ENCODE measurements around the gene CAV1.

CAV1 gene

GRCh38 chr7:116551692-116552091, 26.9 kb downstream of the CAV1 start:
- H3K4me3 ChIP-seq (ENCODE audit: low read depth, low read length): no peak overlapping the region
- no peaks in the 10 kb centered on the region for H3K36me3 ChIP-seq (ENCODE audit: control insufficient read depth, insufficient read depth, low read length)
- no peaks in the 10 kb centered on the region for H3K4me1 ChIP-seq (ENCODE audit: control insufficient read depth, insufficient read depth, low read length)
- H3K27me3 ChIP-seq (ENCODE audit: control insufficient read depth, insufficient read depth, low read length): no peaks in the 10 kb centered on the region
- no peak overlapping the region for H3K9ac ChIP-seq (ENCODE audit: low read depth, low read length)
- H3K9me3 ChIP-seq (ENCODE audit: control insufficient read depth, insufficient read depth, low read length): no peaks in the 10 kb centered on the region

DNA sequence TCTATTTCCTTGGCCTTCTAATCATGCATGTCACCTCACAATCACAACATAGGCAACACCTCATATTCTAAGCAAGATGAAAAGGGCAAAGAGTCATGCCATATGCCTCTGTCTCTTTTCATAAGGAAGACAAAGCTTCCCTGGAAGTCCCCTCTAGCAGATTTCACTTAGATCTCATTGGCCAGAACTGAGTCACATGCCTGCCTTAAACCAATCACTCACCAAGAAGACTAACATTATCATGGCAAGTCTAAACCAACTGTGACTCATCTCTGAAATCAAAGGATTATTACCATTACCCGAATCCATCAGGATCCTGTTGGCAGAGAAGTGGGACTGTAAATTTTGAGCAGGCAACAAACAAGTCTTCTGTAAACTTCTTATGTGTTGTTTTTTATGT, 27.8 kb downstream of the CAV1 start:
- H3K4me1 ChIP-seq (ENCODE audit: control insufficient read depth, insufficient read depth, low read length): no peaks in the 10 kb centered on the region
- no peak overlapping the region for H3K9ac ChIP-seq (ENCODE audit: low read depth, low read length)
- H3K4me3 ChIP-seq (ENCODE audit: low read depth, low read length): no peak overlapping the region
- no peaks in the 10 kb centered on the region for H3K36me3 ChIP-seq (ENCODE audit: control insufficient read depth, insufficient read depth, low read length)
- H3K9me3 ChIP-seq (ENCODE audit: control insufficient read depth, insufficient read depth, low read length): no peaks in the 10 kb centered on the region
- H3K27me3 ChIP-seq (ENCODE audit: control insufficient read depth, insufficient read depth, low read length): no peaks in the 10 kb centered on the region

- Histone ChIP-seq H3K27me3 (ENCODE audit: control insufficient read depth, insufficient read depth, low read length) (no peaks in the 10 kb centered on the region), H3K9ac (ENCODE audit: low read depth, low read length) (no peak overlapping the region), H3K36me3 (ENCODE audit: control insufficient read depth, insufficient read depth, low read length) (no peaks in the 10 kb centered on the region)
These were observed 28.5 kb downstream of the CAV1 start for GRCh38 chr7:116553168-116553964.

DNA sequence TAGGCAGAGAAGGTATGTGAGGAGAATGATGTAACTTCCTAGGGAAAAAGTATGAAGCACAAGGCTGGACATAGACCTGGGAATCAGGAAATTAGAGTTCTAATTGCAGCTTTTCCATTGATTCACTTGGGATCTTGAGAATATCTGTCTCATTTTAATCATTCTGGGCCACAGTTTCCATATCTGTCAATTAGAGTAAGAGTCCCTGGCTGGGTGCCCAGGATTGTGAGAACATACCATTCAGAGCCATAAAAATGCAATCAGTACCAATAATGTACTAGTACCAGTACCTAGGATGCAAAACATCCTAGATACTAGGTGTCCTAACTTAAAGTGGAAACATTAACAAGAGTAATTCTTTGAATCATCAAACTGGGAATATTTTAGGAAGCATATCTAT, 29.6 kb downstream of the CAV1 start:
- H3K9me3 ChIP-seq (ENCODE audit: control insufficient read depth, insufficient read depth, low read length): no peaks in the 10 kb centered on the region
- no peak overlapping the region for H3K4me3 ChIP-seq (ENCODE audit: low read depth, low read length)
- no peaks in the 10 kb centered on the region for H3K36me3 ChIP-seq (ENCODE audit: control insufficient read depth, insufficient read depth, low read length)

More at GRCh38 chr7:116553168-116553964, 28.5 kb downstream of the CAV1 start:
- Histone ChIP-seq H3K4me1 (ENCODE audit: control insufficient read depth, insufficient read depth, low read length) (no peaks in the 10 kb centered on the region), H3K4me3 (ENCODE audit: low read depth, low read length) (no peak overlapping the region), H3K9me3 (ENCODE audit: control insufficient read depth, insufficient read depth, low read length) (no peaks in the 10 kb centered on the region)

GRCh38 chr7:116554911-116555310, 30.1 kb downstream of the CAV1 start:
- no peaks in the 10 kb centered on the region for H3K36me3 ChIP-seq (ENCODE audit: control insufficient read depth, insufficient read depth, low read length)
- no peaks in the 10 kb centered on the region for H3K9me3 ChIP-seq (ENCODE audit: control insufficient read depth, insufficient read depth, low read length)
- H3K4me3 ChIP-seq (ENCODE audit: low read depth, low read length): no peak overlapping the region
- no peaks in the 10 kb centered on the region for H3K4me1 ChIP-seq (ENCODE audit: control insufficient read depth, insufficient read depth, low read length)
- H3K27me3 ChIP-seq (ENCODE audit: control insufficient read depth, insufficient read depth, low read length): no peaks in the 10 kb centered on the region
- no peak overlapping the region for H3K9ac ChIP-seq (ENCODE audit: low read depth, low read length)

More for the DNA sequence above, 29.6 kb downstream of the CAV1 start:
- H3K9ac ChIP-seq (ENCODE audit: low read depth, low read length): no peak overlapping the region
- no peaks in the 10 kb centered on the region for H3K4me1 ChIP-seq (ENCODE audit: control insufficient read depth, insufficient read depth, low read length)
- H3K27me3 ChIP-seq (ENCODE audit: control insufficient read depth, insufficient read depth, low read length): no peaks in the 10 kb centered on the region

GRCh38 chr7:116557066-116557585, 32.3 kb downstream of the CAV1 start:
- H3K4me1 ChIP-seq (ENCODE audit: control insufficient read depth, insufficient read depth, low read length): no peaks in the 10 kb centered on the region

GRCh38 chr7:116557901-116558300, 33.1 kb downstream of the CAV1 start:
- Histone ChIP-seq H3K9ac (ENCODE audit: low read depth, low read length) (no peak overlapping the region), H3K36me3 (ENCODE audit: control insufficient read depth, insufficient read depth, low read length) (no peaks in the 10 kb centered on the region), H3K9me3 (ENCODE audit: control insufficient read depth, insufficient read depth, low read length) (no peaks in the 10 kb centered on the region), H3K4me1 (ENCODE audit: control insufficient read depth, insufficient read depth, low read length) (no peaks in the 10 kb centered on the region), H3K4me3 (ENCODE audit: low read depth, low read length) (no peak overlapping the region), H3K27me3 (ENCODE audit: control insufficient read depth, insufficient read depth, low read length) (no peaks in the 10 kb centered on the region)

More at GRCh38 chr7:116557066-116557585, 32.3 kb downstream of the CAV1 start:
- Histone ChIP-seq H3K36me3 (ENCODE audit: control insufficient read depth, insufficient read depth, low read length) (no peaks in the 10 kb centered on the region), H3K4me3 (ENCODE audit: low read depth, low read length) (no peak overlapping the region), H3K9me3 (ENCODE audit: control insufficient read depth, insufficient read depth, low read length) (no peaks in the 10 kb centered on the region), H3K27me3 (ENCODE audit: control insufficient read depth, insufficient read depth, low read length) (no peaks in the 10 kb centered on the region), H3K9ac (ENCODE audit: low read depth, low read length) (no peak overlapping the region)

DNA sequence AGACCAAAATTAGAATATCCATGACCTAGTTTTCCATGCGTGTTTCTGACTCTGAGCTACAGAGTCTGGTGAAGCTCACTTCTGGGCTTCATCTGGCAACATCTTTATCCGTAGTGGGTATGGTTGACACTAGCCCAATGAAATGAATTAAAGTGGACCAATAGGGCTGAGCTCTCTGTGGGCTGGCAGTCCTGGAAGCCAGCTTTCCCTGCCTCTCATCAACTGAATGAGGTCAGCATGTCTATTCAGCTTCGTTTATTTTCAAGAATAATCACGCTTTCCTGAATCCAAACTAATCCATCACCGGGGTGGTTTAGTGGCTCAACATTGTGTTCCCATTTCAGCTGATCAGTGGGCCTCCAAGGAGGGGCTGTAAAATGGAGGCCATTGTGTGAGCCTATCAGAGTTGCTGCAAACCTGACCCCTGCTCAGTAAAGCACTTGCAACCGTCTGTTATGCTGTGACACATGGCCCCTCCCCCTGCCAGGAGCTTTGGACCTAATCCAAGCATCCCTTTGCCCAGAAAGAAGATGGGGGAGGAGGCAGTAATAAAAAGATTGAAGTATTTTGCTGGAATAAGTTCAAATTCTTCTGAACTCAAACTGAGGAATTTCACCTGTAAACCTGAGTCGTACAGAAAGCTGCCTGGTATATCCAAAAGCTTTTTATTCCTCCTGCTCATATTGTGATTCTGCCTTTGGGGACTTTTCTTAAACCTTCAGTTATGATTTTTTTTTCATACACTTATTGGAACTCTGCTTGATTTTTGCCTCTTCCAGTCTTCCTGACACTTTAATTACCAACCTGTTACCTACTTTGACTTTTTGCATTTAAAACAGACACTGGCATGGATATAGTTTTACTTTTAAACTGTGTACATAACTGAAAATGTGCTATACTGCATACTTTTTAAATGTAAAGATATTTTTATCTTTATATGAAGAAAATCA, 35.5 kb downstream of the CAV1 start:
- Histone ChIP-seq H3K4me3 (ENCODE audit: low read depth, low read length) (no peak overlapping the region), H3K9me3 (ENCODE audit: control insufficient read depth, insufficient read depth, low read length) (no peaks in the 10 kb centered on the region), H3K9ac (ENCODE audit: low read depth, low read length) (no peak overlapping the region), H3K4me1 (ENCODE audit: control insufficient read depth, insufficient read depth, low read length) (no peaks in the 10 kb centered on the region), H3K27me3 (ENCODE audit: control insufficient read depth, insufficient read depth, low read length) (no peaks in the 10 kb centered on the region), H3K36me3 (ENCODE audit: control insufficient read depth, insufficient read depth, low read length) (no peaks in the 10 kb centered on the region)

DNA sequence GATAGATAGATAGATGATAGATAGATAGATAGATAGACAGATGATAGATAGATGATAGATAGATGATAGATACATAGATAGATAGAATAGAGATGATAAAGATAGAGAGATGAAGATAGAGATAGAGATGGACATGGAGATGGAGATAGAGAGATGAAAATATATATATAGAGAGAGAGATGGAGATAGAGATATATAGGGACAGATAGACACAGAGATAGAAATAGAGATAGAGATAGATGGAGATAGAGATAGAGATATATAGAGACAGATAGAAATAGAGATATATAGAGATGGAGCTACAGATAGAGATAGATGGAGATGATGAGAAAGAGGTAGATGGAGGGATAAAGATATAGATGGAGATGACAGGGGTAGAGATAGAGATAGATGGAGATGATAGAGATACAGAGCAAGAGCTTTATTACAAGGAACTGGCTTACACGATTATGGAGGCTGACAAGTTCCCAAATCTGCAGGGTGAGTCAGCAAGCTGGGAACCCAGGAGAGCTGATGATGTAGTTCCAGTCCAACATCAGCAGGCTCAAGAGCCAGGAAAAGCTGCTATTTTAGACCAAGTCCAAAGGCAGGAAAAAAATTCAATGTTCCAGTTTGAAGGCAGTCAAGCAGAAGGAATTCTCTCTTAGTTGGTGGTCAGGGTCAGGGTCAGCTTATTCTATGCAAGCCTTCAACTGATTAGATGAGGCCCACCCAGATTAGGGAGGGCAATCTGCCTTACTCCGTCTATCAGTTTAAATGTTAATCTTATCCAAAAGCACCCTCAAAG, 37.1 kb downstream of the CAV1 start:
- no peaks in the 10 kb centered on the region for H3K27me3 ChIP-seq (ENCODE audit: control insufficient read depth, insufficient read depth, low read length)
- no peaks in the 10 kb centered on the region for H3K4me1 ChIP-seq (ENCODE audit: control insufficient read depth, insufficient read depth, low read length)
- no peaks in the 10 kb centered on the region for H3K36me3 ChIP-seq (ENCODE audit: control insufficient read depth, insufficient read depth, low read length)
- H3K9me3 ChIP-seq (ENCODE audit: control insufficient read depth, insufficient read depth, low read length): no peaks in the 10 kb centered on the region
- H3K9ac ChIP-seq (ENCODE audit: low read depth, low read length): no peak overlapping the region
- no peak overlapping the region for H3K4me3 ChIP-seq (ENCODE audit: low read depth, low read length)

DNA sequence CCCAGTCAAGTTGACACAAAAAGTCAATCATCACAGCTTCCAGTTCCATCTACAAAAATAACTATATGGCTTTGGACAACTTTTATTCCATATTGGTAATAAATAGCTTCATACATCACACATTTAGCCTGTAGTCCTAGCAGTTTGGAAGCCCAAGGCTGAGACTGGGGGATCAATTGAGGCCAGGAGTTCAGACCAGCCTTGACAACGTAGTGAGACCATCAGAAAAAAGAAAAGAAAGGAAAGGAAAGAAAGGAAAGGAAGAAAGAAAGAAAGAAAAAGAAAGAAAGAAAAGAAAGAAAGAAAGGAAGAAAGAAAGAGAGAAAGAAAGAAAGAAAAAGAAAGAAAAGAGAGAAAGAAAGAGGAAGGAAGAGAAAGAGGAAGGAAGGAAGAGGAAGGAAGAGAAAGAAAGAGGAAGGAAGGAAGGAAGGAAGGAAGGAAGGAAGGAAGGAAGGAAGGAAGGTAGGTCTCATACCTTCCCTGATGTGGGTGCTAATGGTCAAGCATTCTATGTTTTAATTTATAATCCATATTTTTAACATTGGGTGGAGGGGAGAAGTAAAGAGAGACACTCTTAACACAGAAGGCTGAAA, 37.8 kb downstream of the CAV1 start:
- Histone ChIP-seq H3K9ac (ENCODE audit: low read depth, low read length) (no peak overlapping the region), H3K4me3 (ENCODE audit: low read depth, low read length) (no peak overlapping the region), H3K4me1 (ENCODE audit: control insufficient read depth, insufficient read depth, low read length) (no peaks in the 10 kb centered on the region), H3K9me3 (ENCODE audit: control insufficient read depth, insufficient read depth, low read length) (no peaks in the 10 kb centered on the region), H3K36me3 (ENCODE audit: control insufficient read depth, insufficient read depth, low read length) (no peaks in the 10 kb centered on the region), H3K27me3 (ENCODE audit: control insufficient read depth, insufficient read depth, low read length) (no peaks in the 10 kb centered on the region)

DNA sequence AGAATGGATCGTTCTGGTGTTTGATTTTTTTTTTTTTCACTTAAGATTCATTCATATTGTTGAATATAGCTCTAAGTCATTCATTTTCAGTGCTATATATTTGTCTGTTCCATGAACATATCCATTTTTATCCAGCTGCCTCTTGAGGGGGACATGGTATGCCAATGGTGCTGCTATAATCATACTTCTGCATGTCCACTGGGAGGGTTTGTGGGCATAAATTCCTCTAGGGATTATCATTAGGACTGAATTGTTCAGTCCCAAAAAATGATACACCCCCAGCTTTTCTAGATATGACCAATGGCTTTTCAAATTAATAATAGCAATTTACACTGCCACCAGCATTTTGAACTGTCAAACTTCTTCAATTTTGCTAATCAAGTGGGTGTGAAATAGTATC, 41.1 kb downstream of the CAV1 start:
- Histone ChIP-seq H3K4me3 (ENCODE audit: low read depth, low read length) (no peak overlapping the region), H3K9ac (ENCODE audit: low read depth, low read length) (no peak overlapping the region), H3K36me3 (ENCODE audit: control insufficient read depth, insufficient read depth, low read length) (no peaks in the 10 kb centered on the region), H3K9me3 (ENCODE audit: control insufficient read depth, insufficient read depth, low read length) (no peaks in the 10 kb centered on the region), H3K27me3 (ENCODE audit: control insufficient read depth, insufficient read depth, low read length) (no peaks in the 10 kb centered on the region), H3K4me1 (ENCODE audit: control insufficient read depth, insufficient read depth, low read length) (no peaks in the 10 kb centered on the region)

All from iPS-15b (cell line).